Keratinocyte (primary cell): ENCODE data around the gene DLAT. TPM values are rescaled to one million over a fixed set of nuclear protein-coding genes. Genes with fewer than 3 reads are reported as not detected.

Experiments used
- DNase-seq: peaks from one replicate; pipeline ENCODE4 v3.0.0-alpha.2; 2011; ENCODE audit warnings: low read depth, missing footprints, low spot score
- FAIRE-seq: peaks from 2 replicates; lab custom pipeline; 2011; peaks lifted over from hg19 to GRCh38; lab: Jason Lieb, UNC
- H2AFZ ChIP-seq: 2 replicates; pipeline ENCODE4 v1.6.0; 2012; ENCODE audit warnings: low read length, control low read depth, inconsistent platforms; ENCODE audit not compliant: control insufficient read depth
- H3K27ac ChIP-seq: 2 replicates; pipeline ENCODE4 v1.5.1; 2011; ENCODE audit warnings: low read length; ENCODE audit not compliant: control insufficient read depth, insufficient read depth
- H3K27me3 ChIP-seq: 3 replicates; pipeline ENCODE4 v1.6.0; 2011; ENCODE audit warnings: low read length; ENCODE audit not compliant: control insufficient read depth, insufficient read depth; ENCODE audit errors: extremely low read depth
- H3K36me3 ChIP-seq, 2 experiments: 2 replicates in 1 of 2; 3 replicates in 1 of 2; pipeline ENCODE4 v1.5.1; 2011; ENCODE audit warnings: low read length in 2 of 2, mild to moderate bottlenecking in 1 of 2; ENCODE audit not compliant: control insufficient read depth in 2 of 2, insufficient read depth in 2 of 2; ENCODE audit errors: extremely low read depth in 1 of 2
- H3K4me1 ChIP-seq: 3 replicates; pipeline ENCODE4 v1.5.1; 2011; ENCODE audit warnings: low read length; ENCODE audit not compliant: control insufficient read depth, insufficient read depth; ENCODE audit errors: extremely low read depth
- H3K4me2 ChIP-seq: 3 replicates; pipeline ENCODE4 v1.6.0; 2011; ENCODE audit warnings: low read depth, low read length; ENCODE audit not compliant: control insufficient read depth, insufficient read depth; ENCODE audit errors: extremely low read depth
- H3K4me3 ChIP-seq, 3 experiments: fragments of 200-600 bp in 1 of 3; sonication (generic) in 1 of 3; 2 replicates in 2 of 3; 3 replicates in 1 of 3; pipeline ENCODE4 v1.5.1; 2011 to 2016; ENCODE audit warnings: low read length in 3 of 3, mild to moderate bottlenecking in 3 of 3, control low read depth in 2 of 3, inconsistent platforms in 1 of 3, low read depth in 1 of 3, mixed read lengths in 1 of 3, mixed run types in 1 of 3, moderate library complexity in 1 of 3; ENCODE audit not compliant: control insufficient read depth in 2 of 3, insufficient read depth in 2 of 3; ENCODE audit errors: extremely low read depth in 1 of 3
- H3K79me2 ChIP-seq: 2 replicates; pipeline ENCODE4 v1.6.0; 2012; ENCODE audit warnings: low read length; ENCODE audit not compliant: control insufficient read depth, insufficient read depth
- H3K9ac ChIP-seq: 3 replicates; pipeline ENCODE4 v1.6.0; 2011; ENCODE audit warnings: low read length; ENCODE audit not compliant: control insufficient read depth, insufficient read depth; ENCODE audit errors: extremely low read depth
- H3K9me1 ChIP-seq: 3 replicates; pipeline ENCODE4 v1.6.0; 2011; ENCODE audit warnings: low read length; ENCODE audit not compliant: control insufficient read depth, insufficient read depth; ENCODE audit errors: extremely low read depth
- H3K9me3 ChIP-seq: 2 replicates; pipeline ENCODE4 v1.5.1; 2012; ENCODE audit warnings: low read depth, low read length; ENCODE audit not compliant: control insufficient read depth
- H4K20me1 ChIP-seq: 3 replicates; pipeline ENCODE4 v1.6.0; 2011; ENCODE audit warnings: low read length; ENCODE audit not compliant: control insufficient read depth, insufficient read depth; ENCODE audit errors: extremely low read depth
- CTCF ChIP-seq, 3 experiments: IDR thresholded peaks in 1 of 3; conservative IDR thresholded peaks in 1 of 3; optimal IDR thresholded peaks in 1 of 3; 2 replicates in 2 of 3; 3 replicates in 1 of 3; pipeline versions ENCODE3 to v1.5.1; 2011; ENCODE audit warnings: low read length in 3 of 3, mild to moderate bottlenecking in 3 of 3, moderate library complexity in 2 of 3, control low read depth in 1 of 3, inconsistent platforms in 1 of 3; ENCODE audit not compliant: insufficient read depth in 2 of 3; ENCODE audit errors: extremely low read depth in 1 of 3
- EZH2 ChIP-seq: IDR thresholded peaks from one replicate; pipeline ENCODE4 v1.6.1; 2012; ENCODE audit warnings: inconsistent platforms, mild to moderate bottlenecking, low read length, moderate library complexity
- dilution Hi-C: fragments of 300-500 bp; cut with MboI; formaldehyde crosslinking; loops from one replicate; pipeline ENCODE4 v1.7.0; 2020; ENCODE audit warnings: low sequenced_read_pairs; ENCODE audit not compliant: extremely low pct_ligation_motif_present
- polyA plus RNA-seq, 5 experiments: library from polyadenylated mRNA; depleted of rRNA in 3 of 5; stranded (reverse) in 3 of 5; stranded (forward) in 1 of 5; unstranded in 1 of 5; fragments of >200 nt; gene quantifications; 1 replicate in 1 of 5; 2 replicates in 3 of 5; 3 replicates in 1 of 5; pipeline versions ENCODE4 v1.2.1 to v1.2.3, GENCODE V29; 2011 to 2012; ENCODE audit warnings: missing spikeins in 2 of 5, low read depth in 1 of 5, low replicate concordance in 1 of 5

The DLAT gene
- polyA plus RNA-seq, 1 donor (not counting 4 experiments of a cell fraction or from before 2014, with no cell fraction given): 41.9 TPM

GRCh38 chr11:112097734-112098528 lies 72.7 kb downstream of the DLAT start:
- H3K4me1 ChIP-seq: no peaks in the 10 kb centered on the region
- TF ChIP-seq EZH2 (no peak), CTCF (optimal IDR thresholded peaks at IDR 0.05 in 1 of 3, IDR thresholded peaks at IDR 0.05 in 1 of 3, conservative IDR thresholded peaks at IDR 0.05 in 1 of 3; ENCODE audit: extremely low read depth in 1 of 3, insufficient read depth in 2 of 3, low read length in 3 of 3) (no peak)
- no peaks in the 10 kb centered on the region for H3K79me2 ChIP-seq
- no peak overlapping the region for H3K9ac ChIP-seq
- no peaks in the 10 kb centered on the region for H3K9me3 ChIP-seq
- H3K4me3 ChIP-seq: no peak overlapping the region
- dilution Hi-C loops: no loop called here
- H3K27ac ChIP-seq: no peak overlapping the region
- no peaks in the 10 kb centered on the region for H3K9me1 ChIP-seq
- peaks cover 0 to 4% of the 10 kb centered on the region in 2 experiments for H3K36me3 ChIP-seq
- H3K27me3 ChIP-seq: no peaks in the 10 kb centered on the region
- FAIRE-seq (no peak), DNase-seq (no peak)
- H3K4me2 ChIP-seq: no peak overlapping the region
- H2AFZ ChIP-seq: no peak overlapping the region
- H4K20me1 ChIP-seq: no peaks in the 10 kb centered on the region

GRCh38 chr11:112100462-112100861 lies 75.3 kb downstream of the DLAT start:
- no peaks in the 10 kb centered on the region for H4K20me1 ChIP-seq
- no peaks in the 10 kb centered on the region for H3K9me3 ChIP-seq
- no peak overlapping the region for H2AFZ ChIP-seq
- no peak for TF ChIP-seq CTCF (optimal IDR thresholded peaks at IDR 0.05 in 1 of 3, IDR thresholded peaks at IDR 0.05 in 1 of 3, conservative IDR thresholded peaks at IDR 0.05 in 1 of 3; ENCODE audit: extremely low read depth in 1 of 3, insufficient read depth in 2 of 3, low read length in 3 of 3)
- TF ChIP-seq EZH2: no peak
- FAIRE-seq (no peak), DNase-seq (no peak)
- H3K9me1 ChIP-seq: no peaks in the 10 kb centered on the region
- H3K4me1 ChIP-seq: peaks cover 1% of the 10 kb centered on the region
- dilution Hi-C loops: no loop called here
- no peak overlapping the region for H3K4me2 ChIP-seq
- no peaks in the 10 kb centered on the region for H3K79me2 ChIP-seq
- no peak overlapping the region for H3K27ac ChIP-seq
- H3K9ac ChIP-seq: no peak overlapping the region
- no peak overlapping the region for H3K4me3 ChIP-seq
- no peaks in the 10 kb centered on the region for H3K27me3 ChIP-seq
- no peaks in the 10 kb centered on the region for H3K36me3 ChIP-seq
